Measurements from ENCODE around the gene ELF4.

ELF4 gene

GRCh38 chrX:130083107-130083490 lies 27.2 kb downstream of the ELF4 start:
- no peak for DNase-seq

- no peak for DNase-seq
These were observed 27.8 kb downstream of the ELF4 start for GRCh38 chrX:130082244-130083106.

GRCh38 chrX:130081421-130082045 lies 28.8 kb downstream of the ELF4 start:
- DNase-seq = no peak

GRCh38 chrX:130080791-130081367 lies 29.4 kb downstream of the ELF4 start:
- DNase-seq = no peak

GRCh38 chrX:130079824-130080406 lies 30.4 kb downstream of the ELF4 start:
- DNase-seq = peak; percentile 40

GRCh38 chrX:130075777-130076176 lies 34.5 kb downstream of the ELF4 start:
- DNase-seq = no peak

- DNase-seq = no peak
These were observed 38.0 kb downstream of the ELF4 start for GRCh38 chrX:130072345-130072740.

GRCh38 chrX:130071611-130072344 lies 38.5 kb downstream of the ELF4 start:
- DNase-seq = no peak

GRCh38 chrX:130066975-130067615 lies 43.2 kb downstream of the ELF4 start:
- DNase-seq = no peak

GRCh38 chrX:130060122-130061069 lies 49.9 kb downstream of the ELF4 start:
- peak; percentile 83 for DNase-seq

- no peak for DNase-seq
These were observed 51.6 kb downstream of the ELF4 start for GRCh38 chrX:130058652-130059051.

GRCh38 chrX:130057209-130057608 lies 53.1 kb downstream of the ELF4 start:
- no peak for DNase-seq

- no peak for DNase-seq
These were observed 54.4 kb downstream of the ELF4 start for GRCh38 chrX:130055899-130056298.

GRCh38 chrX:130055103-130055502 lies 55.2 kb downstream of the ELF4 start:
- no peak for DNase-seq

- DNase-seq = no peak
These were observed 57.1 kb downstream of the ELF4 start for GRCh38 chrX:130053236-130053635.

GRCh38 chrX:130051176-130051845 lies 59.0 kb downstream of the ELF4 start:
- DNase-seq = no peak

GRCh38 chrX:130049821-130050220 lies 60.5 kb downstream of the ELF4 start:
- DNase-seq = no peak

- no peak for DNase-seq
These were observed 61.5 kb downstream of the ELF4 start for GRCh38 chrX:130048686-130049222.

GRCh38 chrX:130047416-130047815 lies 62.9 kb downstream of the ELF4 start:
- no peak for DNase-seq

GRCh38 chrX:130039847-130040246 lies 70.5 kb downstream of the ELF4 start:
- DNase-seq = no peak

All from NCI-H774 (cell line).